ENCODE measurements around the gene LPAR3.
A peak's percentile ranks its signal among the peaks of the same experiment; 100 is the strongest.

LPAR3 gene

GRCh38 chr1:84855691-84856630, 37.0 kb downstream of the LPAR3 start:
- no peaks in the 10 kb centered on the region for H3K9me3 Mint-ChIP-seq
- ATAC-seq: no peak
- no peaks in the 10 kb centered on the region for H3K27me3 Mint-ChIP-seq
- H3K36me3 Mint-ChIP-seq: no peaks in the 10 kb centered on the region
- H3K4me1 Mint-ChIP-seq: peaks cover 22% of the 10 kb centered on the region
- H3K4me3 Mint-ChIP-seq: no peak overlapping the region
- no peak overlapping the region for H3K27ac Mint-ChIP-seq

GRCh38 chr1:84855168-84855567, 37.8 kb downstream of the LPAR3 start:
- peaks cover 22% of the 10 kb centered on the region for H3K4me1 Mint-ChIP-seq

DNA sequence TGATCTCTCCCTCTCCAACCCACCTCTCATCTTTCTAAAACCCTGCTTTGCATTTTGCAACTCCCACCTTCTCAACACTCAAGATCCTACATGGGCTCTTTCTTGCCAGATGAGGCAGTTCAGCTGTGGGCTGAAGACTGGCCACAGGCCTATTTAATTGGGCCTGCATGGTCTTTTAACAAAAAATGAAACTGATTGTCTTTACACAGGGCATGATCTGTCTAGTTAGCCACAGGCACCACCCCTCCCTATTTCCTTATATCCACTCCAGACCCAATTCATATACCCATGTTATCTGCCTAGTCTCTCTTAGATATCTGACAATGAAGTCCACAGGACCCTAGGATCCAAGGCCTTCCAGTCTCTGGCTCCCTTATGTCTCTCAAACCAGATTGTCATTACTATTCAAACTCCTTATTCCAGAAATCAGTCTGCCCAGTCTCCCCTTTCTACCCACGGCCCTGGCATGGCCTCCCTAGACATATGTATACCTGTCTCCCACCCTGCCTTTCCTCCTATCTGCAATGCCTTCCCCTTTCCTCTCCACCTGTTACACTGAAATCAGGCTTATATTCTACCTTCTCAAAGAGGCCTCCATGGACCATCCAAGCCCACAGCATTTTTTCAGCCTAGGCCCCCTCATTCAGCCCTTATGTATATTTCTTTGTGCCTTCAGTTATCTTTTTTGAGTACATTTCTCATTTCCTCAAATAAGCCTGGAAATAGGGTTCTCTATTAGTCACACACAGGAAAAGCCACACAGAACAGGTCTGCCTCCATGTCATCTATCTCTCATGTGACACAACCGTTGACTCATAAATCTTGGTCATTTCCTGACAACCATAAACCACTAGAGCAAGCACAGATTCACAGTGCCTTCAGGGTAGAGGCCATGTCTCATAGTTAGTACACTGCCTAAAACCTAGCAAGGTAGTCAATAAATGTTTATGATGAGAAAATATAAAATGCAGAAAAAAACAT, 39.0 kb downstream of the LPAR3 start:
- Mint-ChIP-seq H3K27me3 (no peaks in the 10 kb centered on the region), H3K4me1 (peaks cover 22% of the 10 kb centered on the region), H3K4me3 (no peak overlapping the region), H3K9me3 (no peaks in the 10 kb centered on the region), H3K36me3 (no peaks in the 10 kb centered on the region), H3K27ac (peak overlapping the region; percentile 64)
- peak; percentile 94 for ATAC-seq

More at GRCh38 chr1:84855168-84855567, 37.8 kb downstream of the LPAR3 start:
- Mint-ChIP-seq H3K9me3 (no peaks in the 10 kb centered on the region), H3K27me3 (no peaks in the 10 kb centered on the region), H3K36me3 (no peaks in the 10 kb centered on the region), H3K27ac (no peak overlapping the region), H3K4me3 (no peak overlapping the region)
- ATAC-seq: no peak

GRCh38 chr1:84851839-84852238, 41.2 kb downstream of the LPAR3 start:
- H3K4me3 Mint-ChIP-seq: no peak overlapping the region
- no peaks in the 10 kb centered on the region for H3K36me3 Mint-ChIP-seq
- H3K9me3 Mint-ChIP-seq: no peaks in the 10 kb centered on the region
- peaks cover 22% of the 10 kb centered on the region for H3K4me1 Mint-ChIP-seq
- no peak for ATAC-seq
- H3K27ac Mint-ChIP-seq: no peak overlapping the region
- H3K27me3 Mint-ChIP-seq: no peaks in the 10 kb centered on the region

GRCh38 chr1:84849357-84849975, 43.5 kb downstream of the LPAR3 start:
- ATAC-seq: no peak
- H3K27ac Mint-ChIP-seq: no peak overlapping the region
- no peaks in the 10 kb centered on the region for H3K36me3 Mint-ChIP-seq
- H3K27me3 Mint-ChIP-seq: no peaks in the 10 kb centered on the region
- peaks cover 10% of the 10 kb centered on the region for H3K4me1 Mint-ChIP-seq
- no peaks in the 10 kb centered on the region for H3K9me3 Mint-ChIP-seq
- no peak overlapping the region for H3K4me3 Mint-ChIP-seq

GRCh38 chr1:84847253-84848250, 45.5 kb downstream of the LPAR3 start:
- no peaks in the 10 kb centered on the region for H3K27me3 Mint-ChIP-seq
- H3K4me1 Mint-ChIP-seq: no peaks in the 10 kb centered on the region
- no peak overlapping the region for H3K4me3 Mint-ChIP-seq
- ATAC-seq: peak; percentile 13
- H3K36me3 Mint-ChIP-seq: peaks cover 5% of the 10 kb centered on the region
- no peaks in the 10 kb centered on the region for H3K9me3 Mint-ChIP-seq
- H3K27ac Mint-ChIP-seq: no peak overlapping the region

- Mint-ChIP-seq H3K36me3 (peaks cover 5% of the 10 kb centered on the region), H3K27ac (no peak overlapping the region), H3K4me3 (no peak overlapping the region), H3K27me3 (no peaks in the 10 kb centered on the region), H3K4me1 (no peaks in the 10 kb centered on the region), H3K9me3 (no peaks in the 10 kb centered on the region)
- ATAC-seq: no peak
Measured at GRCh38 chr1:84846387-84846786, 46.6 kb downstream of the LPAR3 start.

DNA sequence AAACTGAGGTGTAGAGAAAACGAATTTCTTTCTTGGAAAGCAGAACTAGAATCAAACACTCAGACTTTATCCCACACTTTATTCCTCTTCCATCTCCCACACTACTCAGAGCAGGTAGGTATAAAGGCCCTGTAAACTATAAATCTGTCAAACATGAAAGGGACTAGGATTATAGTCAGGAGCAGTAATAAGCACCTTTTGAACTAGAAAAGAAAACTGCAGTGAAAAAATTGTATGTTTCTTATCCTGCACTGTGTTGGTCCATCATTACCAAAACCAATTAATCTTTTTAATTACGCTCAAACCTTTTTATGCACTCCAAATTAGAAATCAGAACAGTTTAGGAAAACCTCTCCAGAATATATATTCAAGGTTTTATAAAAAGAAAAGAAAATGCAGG, 47.6 kb downstream of the LPAR3 start:
- H3K36me3 Mint-ChIP-seq: peaks cover 5% of the 10 kb centered on the region
- H3K4me3 Mint-ChIP-seq: no peak overlapping the region
- ATAC-seq: no peak
- H3K27ac Mint-ChIP-seq: no peak overlapping the region
- H3K9me3 Mint-ChIP-seq: no peaks in the 10 kb centered on the region
- no peaks in the 10 kb centered on the region for H3K4me1 Mint-ChIP-seq
- no peaks in the 10 kb centered on the region for H3K27me3 Mint-ChIP-seq

DNA sequence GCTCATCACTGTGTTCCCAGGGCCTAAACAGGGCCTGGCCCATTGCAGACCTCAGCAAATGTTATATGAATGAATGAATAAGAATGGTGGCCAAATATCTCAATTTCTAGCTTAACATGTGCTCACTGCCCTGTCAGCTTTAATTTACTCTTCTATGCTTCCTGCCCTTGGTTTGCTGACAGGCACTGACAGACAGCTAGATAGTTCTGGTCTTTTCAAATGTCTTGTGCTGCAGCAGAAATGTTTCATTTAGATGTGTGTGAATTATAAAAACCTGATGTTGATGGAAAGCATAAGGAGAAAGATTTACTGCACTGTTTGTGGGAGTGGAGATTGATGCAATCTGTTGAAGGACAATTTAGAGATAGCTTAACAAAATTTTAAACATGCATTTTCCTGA, 48.9 kb downstream of the LPAR3 start:
- ATAC-seq: no peak
- Mint-ChIP-seq H3K4me1 (no peaks in the 10 kb centered on the region), H3K4me3 (no peak overlapping the region), H3K27me3 (no peaks in the 10 kb centered on the region), H3K36me3 (peaks cover 5% of the 10 kb centered on the region), H3K9me3 (no peaks in the 10 kb centered on the region), H3K27ac (no peak overlapping the region)

DNA sequence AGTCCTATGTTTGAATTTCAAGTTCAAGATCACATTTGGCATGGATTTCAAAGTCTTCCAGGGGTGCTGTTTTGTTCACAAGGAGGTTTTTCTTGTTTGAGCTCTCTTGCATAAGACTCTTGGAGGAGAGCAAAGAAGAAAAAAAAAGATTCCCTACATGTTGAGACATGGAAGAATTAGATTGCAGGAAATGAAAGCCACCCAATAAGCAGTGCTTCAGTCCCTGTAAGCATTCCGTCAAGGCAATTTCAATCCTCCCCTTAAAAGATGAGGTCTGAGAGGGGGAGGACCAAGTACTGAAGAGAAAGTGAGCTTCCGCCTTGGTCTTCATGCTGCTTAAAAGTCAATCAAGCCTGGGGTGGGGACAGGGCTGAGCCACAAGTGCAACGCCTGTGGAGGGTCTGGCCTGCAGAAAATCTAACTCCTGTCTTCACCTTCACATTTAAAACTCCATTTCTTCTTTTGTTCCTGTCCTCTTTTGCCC, 50.2 kb downstream of the LPAR3 start:
- Mint-ChIP-seq H3K27ac (no peak overlapping the region), H3K9me3 (no peaks in the 10 kb centered on the region)
- no peak for ATAC-seq

DNA sequence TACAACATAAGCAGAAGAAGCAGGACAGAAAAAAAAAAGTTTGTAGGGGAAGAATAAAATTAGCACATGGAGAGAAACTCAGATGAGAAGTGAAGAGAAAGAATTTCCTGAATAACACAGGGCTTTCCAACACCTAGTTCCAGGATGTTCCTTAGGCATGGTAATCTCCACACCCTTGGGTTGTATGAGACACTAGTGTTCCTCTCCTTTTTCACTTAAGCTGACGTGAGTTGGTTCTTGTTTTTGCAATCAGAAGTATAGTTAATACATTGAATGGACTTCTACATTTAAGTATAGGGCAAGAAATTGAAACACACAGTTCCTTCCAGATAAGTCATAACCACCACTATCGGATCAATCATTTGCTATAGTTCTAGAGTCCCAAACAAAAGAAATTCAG, 51.0 kb downstream of the LPAR3 start:
- Mint-ChIP-seq H3K4me3 (no peak overlapping the region), H3K27ac (no peak overlapping the region), H3K36me3 (peaks cover 5% of the 10 kb centered on the region), H3K27me3 (no peaks in the 10 kb centered on the region), H3K9me3 (no peaks in the 10 kb centered on the region), H3K4me1 (no peaks in the 10 kb centered on the region)
- no peak for ATAC-seq

More for the DNA sequence above, 50.2 kb downstream of the LPAR3 start:
- Mint-ChIP-seq H3K4me3 (no peak overlapping the region), H3K36me3 (peaks cover 5% of the 10 kb centered on the region), H3K27me3 (no peaks in the 10 kb centered on the region), H3K4me1 (no peaks in the 10 kb centered on the region)

GRCh38 chr1:84840346-84840745, 52.7 kb downstream of the LPAR3 start:
- H3K4me1 Mint-ChIP-seq: no peaks in the 10 kb centered on the region
- peaks cover 5% of the 10 kb centered on the region for H3K36me3 Mint-ChIP-seq
- H3K9me3 Mint-ChIP-seq: no peaks in the 10 kb centered on the region
- H3K27me3 Mint-ChIP-seq: no peaks in the 10 kb centered on the region
- H3K27ac Mint-ChIP-seq: no peak overlapping the region
- no peak overlapping the region for H3K4me3 Mint-ChIP-seq
- ATAC-seq: no peak

GRCh38 chr1:84839544-84839943, 53.5 kb downstream of the LPAR3 start:
- H3K9me3 Mint-ChIP-seq: no peaks in the 10 kb centered on the region
- H3K27ac Mint-ChIP-seq: no peak overlapping the region
- H3K27me3 Mint-ChIP-seq: no peaks in the 10 kb centered on the region
- no peaks in the 10 kb centered on the region for H3K4me1 Mint-ChIP-seq
- no peak for ATAC-seq
- peaks cover 5% of the 10 kb centered on the region for H3K36me3 Mint-ChIP-seq
- no peak overlapping the region for H3K4me3 Mint-ChIP-seq

- H3K4me1 Mint-ChIP-seq: no peaks in the 10 kb centered on the region
- no peaks in the 10 kb centered on the region for H3K9me3 Mint-ChIP-seq
- ATAC-seq: no peak
- H3K36me3 Mint-ChIP-seq: no peaks in the 10 kb centered on the region
- H3K27ac Mint-ChIP-seq: no peak overlapping the region
- no peaks in the 10 kb centered on the region for H3K27me3 Mint-ChIP-seq
- no peak overlapping the region for H3K4me3 Mint-ChIP-seq
Measured at GRCh38 chr1:84836145-84836544, 56.9 kb downstream of the LPAR3 start.

All from stimulated activated memory B cell treated with anti-CD40 and anti-IgM and Interleukin-4, amounts not matched to agents 10 μg/mL and 1 μg/mL and 100 μg/mL, for 72 hours (primary cell).